HepG2 (cell line): Measurements from ENCODE around the gene TMEM141.

ENCODE experiments used
- ATF2 ChIP-seq: sonication (generic); formaldehyde crosslinking; IDR thresholded peaks from 2 replicates; pipeline ENCODE4 v1.4.0; 2020; ENCODE audit warnings: missing genetic modification reagents
- ESRRA ChIP-seq: sonication (generic); formaldehyde crosslinking; IDR thresholded peaks from 2 replicates; pipeline ENCODE4 v1.5.1; 2020; ENCODE audit warnings: mild to moderate bottlenecking, low read depth, missing genetic modification reagents
- POLR2A ChIP-seq, 2 experiments: IDR thresholded peaks; 2 replicates each; pipeline ENCODE4 v1.6.1; 2011; ENCODE audit warnings: low read depth in 2 of 2, low read length in 2 of 2, mild to moderate bottlenecking in 1 of 2, moderate library complexity in 1 of 2; ENCODE audit not compliant: insufficient read depth in 1 of 2

GRCh38 chr9:136760424-136760823 lies 30.7 kb upstream of the TMEM141 start:
- TF ChIP-seq POLR2A (IDR thresholded peaks at IDR 0.05; ENCODE audit: insufficient read depth in 1 of 2, low read depth in 2 of 2, low read length in 2 of 2) (no peak), ESRRA (CRISPR knock-in tag) (no peak), ATF2 (CRISPR knock-in tag) (no peak)
